Inflammatory macrophage (primary cell): ENCODE results near the gene NCBP2L.
A peak's percentile ranks its signal among the peaks of the same experiment; 100 is the strongest.

Source experiments
- DNase-seq, 2 donors: peaks; one replicate each; pipeline ENCODE4 v3.0.0-alpha.2; 2020 to 2022
- total RNA-seq, 18 experiments: gene quantifications; one replicate each; lab custom pipeline; 2026; ENCODE audit warnings: mixed read lengths in 6 of 18, inconsistent platforms in 2 of 18; lab: John Stamatoyannopoulos, UW

Gene NCBP2L
- 0 to 0.11 (median 0) reads per million in 18 experiments for total RNA-seq

DNA sequence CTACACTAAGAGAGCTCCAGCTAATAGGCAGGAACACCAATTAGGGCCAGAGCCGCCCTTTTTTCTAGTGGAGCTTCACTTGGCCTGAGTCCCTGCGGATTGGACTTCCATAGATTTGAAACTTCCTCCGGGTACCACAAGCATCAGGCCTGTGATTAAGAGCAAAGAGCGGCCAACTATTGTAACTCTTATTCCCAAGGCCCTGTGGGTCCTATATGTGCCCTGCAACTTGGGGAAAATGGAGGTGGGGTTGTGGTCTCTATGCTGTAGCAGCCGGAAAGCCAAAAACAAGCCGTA is at the start of gene NCBP2L:
TSS of gene NCBP2L (plus strand) at position 198 of the 297 bp plus-strand sequence. CDS start 16,488 bp downstream, outside the sequence.
- no peak for DNase-seq

GRCh38 chrX:107728371-107729099 is 49.0 kb upstream of the NCBP2L start:
- no peak for DNase-seq

- no peak for DNase-seq
These were observed 47.8 kb upstream of the NCBP2L start for GRCh38 chrX:107729558-107730297.

DNA sequence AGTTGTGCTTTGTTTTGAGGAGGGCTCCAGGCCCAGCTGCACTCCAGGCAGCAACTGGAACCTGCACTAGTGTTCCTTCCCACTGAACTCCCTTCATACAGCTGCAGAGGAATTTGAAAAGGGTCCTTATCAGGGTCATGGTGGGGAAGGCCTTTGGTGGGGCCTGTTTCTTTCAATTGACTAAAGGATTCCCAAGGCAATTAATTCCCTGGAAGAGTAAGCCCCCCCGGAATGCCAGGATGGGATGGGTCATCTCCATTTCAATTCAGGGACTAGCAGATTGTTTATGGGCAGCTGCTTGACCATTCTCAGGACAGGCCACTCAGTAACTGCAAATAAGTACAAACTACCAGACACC is 47.3 kb upstream of the NCBP2L start:
- DNase-seq: no peak

DNA sequence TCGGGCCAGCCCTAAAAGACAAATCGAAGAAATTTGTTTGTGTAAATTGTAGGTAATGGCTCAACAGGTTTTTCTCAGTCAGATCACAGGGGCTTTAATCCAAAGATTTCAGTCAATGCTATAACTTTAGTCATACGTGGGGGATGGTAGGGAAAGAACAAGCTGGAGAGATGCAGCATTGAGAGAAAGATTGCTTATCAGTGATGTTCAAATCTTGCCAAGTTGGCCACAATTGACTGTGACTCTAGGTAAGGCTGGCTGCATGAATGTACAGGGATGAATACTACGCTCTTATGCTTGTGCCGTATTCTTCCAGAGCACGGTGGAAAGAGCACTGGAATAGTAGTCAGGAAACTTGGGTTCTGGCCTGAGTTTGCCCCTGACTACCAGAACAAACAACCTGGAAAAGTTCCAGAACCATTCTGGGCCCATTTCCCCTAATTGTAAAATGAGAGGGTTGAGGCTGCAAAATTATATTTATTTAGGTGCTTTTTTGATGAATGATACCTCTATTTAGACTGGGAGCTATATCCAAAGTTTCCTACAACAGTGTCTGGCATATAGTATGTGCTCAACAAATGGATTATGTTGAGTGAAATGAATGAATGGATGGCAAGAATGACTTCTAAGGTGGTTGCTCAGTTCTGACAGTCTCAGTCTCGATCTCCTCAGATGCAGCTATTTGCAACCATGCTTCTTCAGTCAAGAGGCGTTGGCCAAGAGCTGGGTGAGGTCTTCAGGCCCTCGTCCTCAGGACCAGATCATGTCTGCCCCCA is 46.4 kb upstream of the NCBP2L start:
- no peak for DNase-seq

DNA sequence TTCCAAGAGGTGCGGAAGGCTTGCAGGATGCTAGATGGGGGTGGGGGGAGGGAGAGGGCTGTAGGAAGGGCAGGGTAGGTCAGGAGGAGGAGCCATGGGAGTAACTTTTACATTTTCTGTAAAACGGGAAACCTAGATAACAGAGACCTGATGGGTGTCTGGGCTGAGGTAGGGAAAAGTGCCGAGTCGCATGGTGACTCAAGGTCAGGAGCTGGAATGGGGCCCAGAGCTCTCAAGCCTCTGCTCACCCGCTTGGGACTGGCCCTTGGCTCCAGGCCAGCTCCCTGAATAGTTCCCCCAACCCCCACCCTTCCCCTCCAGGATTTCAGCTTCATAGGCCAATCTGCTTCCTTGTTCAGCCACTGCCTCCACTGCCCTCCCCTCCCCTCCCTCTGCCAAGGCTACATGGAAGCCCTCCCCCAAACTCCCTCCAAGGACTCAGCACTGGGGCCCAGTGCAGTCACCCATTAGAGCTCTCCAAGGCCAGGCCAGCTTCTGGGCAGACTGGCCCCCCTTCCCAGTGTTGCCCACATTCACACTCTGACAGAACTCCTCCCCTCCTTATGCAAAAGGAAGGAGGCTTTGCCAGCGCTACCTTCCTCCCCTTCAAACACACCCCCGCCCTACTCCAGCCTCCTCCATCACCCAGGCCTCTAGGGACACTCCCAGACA is 45.6 kb upstream of the NCBP2L start:
- peak; percentile 65 to 76 for DNase-seq

DNA sequence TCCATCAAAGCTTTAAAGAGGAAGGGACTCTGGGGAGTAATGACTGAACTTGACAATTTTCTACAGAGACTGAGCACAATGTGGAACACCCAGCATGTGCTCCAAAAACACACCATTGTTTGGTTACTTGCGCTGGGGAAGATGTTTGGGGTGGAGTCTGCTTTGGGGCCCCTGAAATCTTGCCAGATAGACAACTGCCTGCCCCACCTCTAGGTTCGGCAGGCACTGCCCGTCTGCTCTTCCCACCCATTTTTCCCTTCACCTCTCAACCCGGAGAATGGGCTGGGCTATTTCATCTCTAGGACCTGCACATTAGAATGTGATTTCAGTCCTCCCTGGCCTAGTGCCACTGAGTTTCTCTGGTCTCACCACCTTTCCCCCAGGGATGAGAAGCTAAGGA is 43.8 kb upstream of the NCBP2L start:
- no peak for DNase-seq

DNA sequence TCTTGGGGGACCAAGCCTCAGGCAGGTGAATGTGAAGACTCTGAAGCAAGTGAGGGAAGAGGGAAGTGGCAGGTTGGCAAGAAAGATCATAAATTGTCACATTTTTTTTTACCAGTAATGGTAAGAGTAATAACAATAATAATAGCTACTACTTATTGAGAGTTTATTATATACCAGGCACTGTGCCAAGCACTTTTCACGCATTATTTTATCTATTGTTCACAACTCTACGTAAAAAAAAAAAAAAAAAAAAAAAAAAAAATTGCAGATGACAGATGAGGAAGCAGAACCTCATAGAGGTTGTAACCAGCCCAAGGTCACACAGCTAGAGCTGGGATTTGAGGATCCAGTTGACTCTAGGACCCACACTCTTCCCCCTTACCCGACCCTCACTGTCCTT is 42.9 kb upstream of the NCBP2L start:
- no peak for DNase-seq

- no peak for DNase-seq
These were observed 40.6 kb upstream of the NCBP2L start for GRCh38 chrX:107736781-107737531.

DNA sequence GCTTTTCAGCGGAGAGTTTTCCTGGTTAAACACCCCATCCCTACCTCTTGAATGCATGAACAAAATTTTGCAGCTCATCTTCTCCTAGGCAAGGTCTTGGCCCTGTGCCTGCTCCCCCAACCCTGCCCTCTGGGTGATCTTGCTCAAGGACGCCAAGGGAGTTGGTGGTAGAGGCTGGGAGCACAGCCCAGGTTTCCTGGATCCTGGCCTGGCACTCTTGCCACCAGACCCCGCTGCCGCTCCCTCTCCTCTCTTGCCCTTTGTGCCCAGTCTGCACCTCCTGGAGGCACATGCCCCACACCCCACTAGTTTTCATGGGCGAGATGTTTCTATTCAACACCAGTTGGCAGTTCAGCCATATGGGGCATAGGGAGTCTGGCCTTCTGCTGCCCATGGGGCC is 39.3 kb upstream of the NCBP2L start:
- no peak for DNase-seq

DNA sequence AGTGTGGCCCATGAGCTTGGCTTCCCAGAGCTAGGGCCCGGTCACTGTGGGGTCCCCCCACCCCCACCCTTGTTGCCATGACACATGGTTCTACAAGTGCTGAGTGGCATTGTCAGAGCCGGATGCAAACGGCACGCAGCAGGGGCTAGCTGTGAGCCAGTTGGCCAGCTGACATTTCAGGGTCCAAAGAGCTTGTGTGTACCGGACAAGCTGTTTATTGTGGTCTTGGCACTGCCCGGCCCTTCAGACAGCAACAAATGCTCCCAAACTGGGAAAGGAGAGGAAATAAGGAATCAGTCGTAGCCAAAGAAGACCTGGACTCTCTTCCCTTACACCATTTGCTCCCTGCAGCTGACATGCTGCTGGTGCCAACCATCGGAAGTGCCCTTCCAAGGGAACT is 38.8 kb upstream of the NCBP2L start:
- no peak for DNase-seq

DNA sequence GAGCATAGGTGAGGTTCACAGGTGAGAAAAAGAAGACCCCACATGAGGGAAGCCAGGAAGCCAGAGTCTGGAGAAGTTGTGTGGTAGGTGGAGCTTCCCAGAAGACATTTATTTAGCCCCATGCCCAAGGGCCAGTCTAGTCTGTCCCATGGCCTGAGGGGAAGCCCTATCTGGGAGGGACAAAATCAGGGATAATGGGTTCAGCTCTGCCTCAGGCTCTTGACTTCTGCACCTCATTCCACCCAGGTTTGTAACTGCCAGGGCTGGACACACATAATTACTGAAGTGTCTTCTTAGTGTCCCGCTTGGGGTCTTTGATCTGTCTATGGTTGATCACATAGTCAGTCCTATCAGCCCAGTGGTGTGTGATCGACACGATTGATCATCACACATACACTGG is 38.0 kb upstream of the NCBP2L start:
- DNase-seq: no peak

DNA sequence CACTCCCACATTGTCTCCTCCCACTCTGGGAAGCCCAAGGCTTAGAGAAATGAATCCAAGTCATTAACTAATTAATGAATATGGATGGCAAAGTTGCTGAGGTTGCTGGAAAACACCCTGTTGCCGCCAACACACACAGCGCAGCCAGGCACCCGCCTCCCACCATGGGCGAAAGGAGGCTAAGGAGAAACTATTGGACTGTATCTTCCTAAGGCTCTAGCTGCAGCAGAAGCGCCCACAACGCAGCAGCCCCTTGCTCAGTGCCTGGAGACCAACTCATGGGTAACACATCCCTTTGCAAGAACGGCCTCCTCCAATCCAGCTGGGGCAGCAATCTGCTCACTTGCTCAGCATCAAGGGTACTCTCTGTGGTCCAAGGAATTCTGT is 36.1 kb upstream of the NCBP2L start:
- no peak for DNase-seq

DNA sequence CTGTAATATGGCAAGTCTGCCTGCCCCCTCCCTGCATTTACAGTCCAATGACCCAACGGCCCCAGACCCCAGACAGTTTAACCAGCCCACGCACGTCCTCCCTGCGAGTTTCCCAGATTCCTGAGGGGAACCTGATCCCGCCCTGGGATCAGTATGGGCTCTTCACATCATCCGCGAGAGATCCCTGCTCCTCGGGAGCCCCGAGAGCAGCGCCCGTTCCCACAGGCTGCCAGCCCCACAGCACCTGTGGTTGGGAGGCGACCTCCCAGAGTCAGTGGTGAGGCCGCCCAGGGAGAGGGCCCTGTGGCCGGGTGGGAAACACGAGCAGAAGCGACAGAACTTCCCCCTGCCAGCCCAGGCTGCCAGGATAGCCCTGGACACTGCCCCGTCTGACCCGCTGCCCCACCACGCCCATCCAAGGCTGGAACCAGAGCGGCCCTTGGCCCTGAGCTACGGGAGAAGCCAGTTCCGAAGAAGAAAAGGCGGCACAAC is 34.8 kb upstream of the NCBP2L start:
- DNase-seq: no peak

DNA sequence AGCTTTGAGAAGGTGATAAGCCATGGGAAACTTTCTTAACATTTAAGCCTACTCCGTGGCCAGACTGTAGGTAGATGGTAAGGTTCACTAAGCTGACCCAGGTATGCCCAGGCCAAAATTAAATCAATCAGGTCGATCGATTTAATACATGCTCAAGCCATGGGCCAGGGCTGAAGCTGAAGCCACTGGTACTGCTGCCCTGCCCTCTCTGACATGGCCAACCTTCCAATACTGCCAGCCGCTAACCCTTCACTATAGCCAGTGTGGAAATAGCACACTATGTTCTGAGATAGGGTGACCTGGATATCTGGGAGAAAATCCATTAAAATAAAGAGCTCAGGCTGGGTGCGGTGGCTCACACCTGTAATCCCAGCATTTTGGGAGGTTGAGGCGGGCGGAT is 33.5 kb upstream of the NCBP2L start:
- DNase-seq: no peak

DNA sequence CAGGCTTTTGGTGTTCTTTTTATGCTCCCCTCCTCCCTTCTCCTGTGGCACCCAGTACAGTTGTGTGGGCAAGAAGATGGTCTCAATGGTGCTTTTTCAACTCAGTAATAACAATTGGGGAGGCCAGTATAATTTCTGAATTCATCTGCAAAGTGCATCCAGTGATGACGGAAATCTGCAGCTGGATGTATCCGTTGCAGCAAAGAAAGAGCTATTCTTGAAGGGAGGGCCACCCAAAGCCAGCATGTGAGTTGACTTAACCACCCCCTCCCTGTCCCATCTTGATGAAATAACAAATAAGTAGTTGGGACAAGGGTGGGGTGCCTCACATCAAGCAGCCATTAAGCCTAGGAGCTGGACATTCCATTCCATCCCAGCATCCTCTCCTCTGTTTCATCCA is 32.7 kb upstream of the NCBP2L start:
- no peak for DNase-seq

GRCh38 chrX:107747596-107748161 is 29.9 kb upstream of the NCBP2L start:
- DNase-seq: no peak

GRCh38 chrX:107748506-107748905 is 29.0 kb upstream of the NCBP2L start:
- DNase-seq: no peak

- DNase-seq: no peak
These were observed 27.3 kb upstream of the NCBP2L start for GRCh38 chrX:107750263-107750662.

- no peak for DNase-seq
These were observed 26.6 kb upstream of the NCBP2L start for GRCh38 chrX:107750861-107751445.

DNA sequence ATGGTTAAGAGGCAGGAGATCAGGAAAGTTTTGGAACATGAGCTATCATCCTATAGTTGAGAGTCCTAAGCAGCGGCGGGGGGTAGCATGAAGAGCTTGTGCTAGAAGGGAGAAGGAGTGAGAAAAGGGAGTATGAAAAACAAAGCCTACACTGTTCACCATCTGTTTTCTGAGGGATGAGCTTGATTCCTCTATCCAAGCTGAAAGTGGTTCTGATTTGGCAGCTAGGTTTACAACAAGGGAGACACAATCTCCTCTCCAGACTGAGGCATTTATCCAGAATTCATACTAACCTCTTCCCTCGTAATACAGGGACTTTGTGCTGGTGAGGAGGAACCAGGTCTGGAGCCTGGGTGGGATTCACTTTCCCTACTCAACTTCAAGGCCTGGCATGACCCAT is 25.5 kb upstream of the NCBP2L start:
- DNase-seq: no peak

- no peak for DNase-seq
These were observed 24.8 kb upstream of the NCBP2L start for GRCh38 chrX:107752714-107753113.
